ENCODE measurements around the gene JHY.

The JHY gene

GRCh38 chr11:122895563-122895962 is 13.0 kb downstream of the JHY start:
- no peak overlapping the region for H3K4me3 Mint-ChIP-seq
- no peak for TF ChIP-seq CTCF (IDR thresholded peaks at IDR 0.05; ENCODE audit: unreplicated experiment in 3 of 3)

DNA sequence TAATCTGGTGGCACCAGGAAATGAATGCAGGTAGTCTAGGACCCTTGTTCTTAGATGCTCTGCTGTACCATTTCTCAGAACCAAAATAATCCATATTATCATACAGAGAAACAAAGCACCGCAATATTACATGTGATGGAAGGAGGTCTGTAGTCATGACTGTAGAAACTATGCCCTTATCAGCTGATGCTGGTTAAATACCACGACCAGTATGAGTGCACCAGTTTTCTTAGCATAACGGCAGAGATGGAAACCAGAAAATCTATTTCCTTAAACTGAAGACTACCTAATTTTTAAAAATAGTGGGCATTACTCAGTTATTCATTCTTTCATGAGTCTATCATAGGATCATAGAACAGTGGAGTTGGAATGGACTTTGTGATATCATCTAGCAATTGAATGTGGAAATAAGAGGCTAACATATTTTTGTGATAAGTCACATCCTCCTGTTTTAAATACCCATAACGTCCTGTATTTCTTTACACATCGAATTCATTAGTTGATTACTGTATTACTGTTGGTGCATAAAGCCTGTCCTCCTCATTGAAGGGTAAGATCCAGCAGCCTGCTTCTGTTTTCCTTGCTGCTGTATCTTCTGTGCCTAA is 15.1 kb downstream of the JHY start:
- no peak overlapping the region for H3K4me3 Mint-ChIP-seq
- H3K27ac Mint-ChIP-seq: no peak overlapping the region

More at GRCh38 chr11:122895563-122895962, 13.0 kb downstream of the JHY start:
- Mint-ChIP-seq H3K36me3 (ENCODE audit: low read depth) (no peaks in the 10 kb centered on the region), H3K4me1 (peaks cover 4% of the 10 kb centered on the region), H3K9me3 (no peaks in the 10 kb centered on the region), H3K27me3 (ENCODE audit: low read depth) (no peaks in the 10 kb centered on the region), H3K27ac (no peak overlapping the region)

GRCh38 chr11:122898799-122899198 is 16.2 kb downstream of the JHY start:
- H3K27me3 Mint-ChIP-seq (ENCODE audit: low read depth): no peaks in the 10 kb centered on the region
- no peaks in the 10 kb centered on the region for H3K9me3 Mint-ChIP-seq
- peaks cover 3% of the 10 kb centered on the region for H3K36me3 Mint-ChIP-seq (ENCODE audit: low read depth)
- H3K27ac Mint-ChIP-seq: no peak overlapping the region
- H3K4me1 Mint-ChIP-seq: peaks cover 4% of the 10 kb centered on the region
- TF ChIP-seq CTCF (IDR thresholded peaks at IDR 0.05; ENCODE audit: unreplicated experiment in 3 of 3): no peak
- H3K4me3 Mint-ChIP-seq: no peak overlapping the region

More for the DNA sequence above, 15.1 kb downstream of the JHY start:
- Mint-ChIP-seq H3K9me3 (no peaks in the 10 kb centered on the region), H3K27me3 (ENCODE audit: low read depth) (no peaks in the 10 kb centered on the region), H3K36me3 (ENCODE audit: low read depth) (no peaks in the 10 kb centered on the region), H3K4me1 (peaks cover 4% of the 10 kb centered on the region)
- no peak for TF ChIP-seq CTCF (IDR thresholded peaks at IDR 0.05; ENCODE audit: unreplicated experiment in 3 of 3)

GRCh38 chr11:122900587-122901202 is 18.1 kb downstream of the JHY start:
- no peak for TF ChIP-seq CTCF (IDR thresholded peaks at IDR 0.05; ENCODE audit: unreplicated experiment in 3 of 3)
- H3K36me3 Mint-ChIP-seq (ENCODE audit: low read depth): peaks cover 11% of the 10 kb centered on the region
- no peaks in the 10 kb centered on the region for H3K4me1 Mint-ChIP-seq
- no peaks in the 10 kb centered on the region for H3K9me3 Mint-ChIP-seq
- H3K27ac Mint-ChIP-seq: no peak overlapping the region
- H3K4me3 Mint-ChIP-seq: no peak overlapping the region
- no peaks in the 10 kb centered on the region for H3K27me3 Mint-ChIP-seq (ENCODE audit: low read depth)

DNA sequence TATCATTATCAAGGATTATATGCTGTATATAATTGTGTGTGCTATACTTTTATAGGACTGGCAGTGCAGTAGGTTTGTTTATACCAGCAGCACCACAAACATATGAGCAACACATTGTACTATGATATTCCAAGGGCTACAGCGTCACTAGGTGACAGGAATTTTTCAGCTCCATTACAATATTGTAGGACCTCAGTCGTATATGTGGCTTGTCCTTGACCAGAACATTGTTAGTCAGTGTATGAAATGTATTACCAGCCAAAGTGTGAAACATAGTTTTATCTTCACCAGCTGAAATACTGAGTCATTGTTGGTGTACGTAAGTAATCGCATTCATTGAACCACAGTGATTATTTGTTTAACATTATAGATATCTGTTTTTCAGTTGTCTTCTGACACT is 20.4 kb downstream of the JHY start:
- H3K27me3 Mint-ChIP-seq (ENCODE audit: low read depth): no peaks in the 10 kb centered on the region
- TF ChIP-seq CTCF (IDR thresholded peaks at IDR 0.05; ENCODE audit: unreplicated experiment in 3 of 3): no peak
- peaks cover 17% of the 10 kb centered on the region for H3K36me3 Mint-ChIP-seq (ENCODE audit: low read depth)
- no peaks in the 10 kb centered on the region for H3K9me3 Mint-ChIP-seq
- no peaks in the 10 kb centered on the region for H3K4me1 Mint-ChIP-seq
- no peak overlapping the region for H3K4me3 Mint-ChIP-seq
- H3K27ac Mint-ChIP-seq: no peak overlapping the region

DNA sequence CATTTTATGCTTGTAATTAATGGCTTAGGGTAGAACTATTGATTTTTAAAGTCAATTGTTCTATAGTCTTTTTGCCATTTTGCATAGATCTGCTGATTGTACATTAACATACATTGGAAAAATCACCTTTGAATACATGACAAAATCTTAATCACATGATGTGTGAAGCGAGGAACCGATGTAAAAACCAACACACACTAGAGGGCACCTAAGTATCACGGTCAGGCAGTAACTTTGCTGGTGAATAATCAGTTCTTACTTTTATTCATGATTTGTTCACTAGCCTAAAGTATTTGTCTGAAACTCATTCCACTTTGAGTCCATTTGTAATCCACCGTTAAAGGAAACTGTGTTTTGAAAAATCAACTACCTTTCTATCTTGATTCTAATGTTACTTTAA is 28.2 kb downstream of the JHY start:
- TF ChIP-seq CTCF (IDR thresholded peaks at IDR 0.05; ENCODE audit: unreplicated experiment in 3 of 3): peak; percentile 32 to 54 (median 39)
- H3K36me3 Mint-ChIP-seq (ENCODE audit: low read depth): peaks cover 10% of the 10 kb centered on the region
- H3K27ac Mint-ChIP-seq: no peak overlapping the region
- no peak overlapping the region for H3K4me3 Mint-ChIP-seq
- H3K4me1 Mint-ChIP-seq: peaks cover 5% of the 10 kb centered on the region
- H3K9me3 Mint-ChIP-seq: no peaks in the 10 kb centered on the region
- H3K27me3 Mint-ChIP-seq (ENCODE audit: low read depth): peaks cover 3% of the 10 kb centered on the region

All from nephron (organoid).